Suppressor macrophage treated with lipopolysaccharide for 1 hour (primary cell): Measurements from ENCODE around the gene ATP10D.
A peak's percentile ranks its signal among the peaks of the same experiment; 100 is the strongest.
"Not testable (repeated sequence)": the region's sequence is repeated elsewhere in the genome, so short reads cannot be mapped to it uniquely, and the experiment has no call there.

Experiments used
- DNase-seq, 3 donors: peaks; one replicate each; pipeline ENCODE4 v3.0.0-alpha.2; 2020 to 2022

ATP10D gene

GRCh38 chr4:47485047-47485692 lies at the start of gene ATP10D:
ATP10D (plus strand) TSS chr4:47485275; CDS start chr4:47512541, 27,266 bp downstream.
- peak; percentile 94 to 96 (median 95) for DNase-seq

- DNase-seq, result peak; percentile 69 to 75 (median 72)
These were observed 42.1 kb upstream of the ATP10D start for GRCh38 chr4:47442980-47443379.

GRCh38 chr4:47444031-47444430 lies 41.0 kb upstream of the ATP10D start:
- DNase-seq, result no peak

GRCh38 chr4:47451657-47452056 lies 33.4 kb upstream of the ATP10D start:
- DNase-seq, result no peak

GRCh38 chr4:47462799-47463234 lies 22.3 kb upstream of the ATP10D start:
- DNase-seq, result no peak

GRCh38 chr4:47463235-47463956 lies 21.7 kb upstream of the ATP10D start, which contains the start of gene COMMD8:
COMMD8 (minus strand) TSS chr4:47463702; CDS start chr4:47463651, 51 bp downstream.
- DNase-seq, result peak; percentile 99 to 100 (median 99)

- no peak for DNase-seq
These were observed 20.1 kb upstream of the ATP10D start for GRCh38 chr4:47465004-47465403.

- DNase-seq, result no peak
These were observed 18.9 kb upstream of the ATP10D start for GRCh38 chr4:47466056-47466785.

GRCh38 chr4:47468706-47469365 lies 16.2 kb upstream of the ATP10D start:
- DNase-seq, result no peak

GRCh38 chr4:47469951-47470350 lies 15.1 kb upstream of the ATP10D start:
- no peak for DNase-seq

GRCh38 chr4:47471064-47471463 lies 14.0 kb upstream of the ATP10D start:
- no peak for DNase-seq

GRCh38 chr4:47471591-47471990 lies 13.5 kb upstream of the ATP10D start:
- no peak for DNase-seq

- DNase-seq, result peak in 1 of 3 donors; percentile 14
These were observed 11.8 kb upstream of the ATP10D start for GRCh38 chr4:47473141-47473750.

- DNase-seq, result no peak
These were observed 10.3 kb upstream of the ATP10D start for GRCh38 chr4:47474799-47475198.

GRCh38 chr4:47475411-47475810 lies 9.7 kb upstream of the ATP10D start:
- DNase-seq, result no peak

GRCh38 chr4:47478804-47479203 lies 6.3 kb upstream of the ATP10D start:
- DNase-seq, result no peak

- peak; percentile 54 to 83 (median 77) for DNase-seq
These were observed 2.7 kb upstream of the ATP10D start for GRCh38 chr4:47482326-47482725.

- no peak for DNase-seq
These were observed 1.3 kb upstream of the ATP10D start for GRCh38 chr4:47483745-47484144.

- no peak for DNase-seq
These were observed 907 bp upstream of the ATP10D start for GRCh38 chr4:47484168-47484567.

- no peak for DNase-seq
These were observed 693 bp downstream of the ATP10D start for GRCh38 chr4:47485768-47486167.

GRCh38 chr4:47486231-47486673 lies 1.2 kb downstream of the ATP10D start:
- no peak for DNase-seq

- not testable (repeated sequence) for DNase-seq
These were observed 1.7 kb downstream of the ATP10D start for GRCh38 chr4:47486727-47487126.
